Liver (tissue), 9 donors: Measurements from ENCODE around the gene H2BK1. TPM values are rescaled to one million over a fixed set of nuclear protein-coding genes. Genes with fewer than 3 reads are reported as not detected.

Source experiments
- DNase-seq: peaks from one replicate; pipeline ENCODE4 v3.0.0-alpha.2; 2017; ENCODE audit warnings: low spot score
- H3K27ac ChIP-seq, 2 donors: one replicate each; pipeline ENCODE4 v1.7.0; 2013; ENCODE audit warnings: inconsistent platforms in 2 of 2, low read length in 2 of 2, control low read depth in 1 of 2, low read depth in 1 of 2, mild to moderate bottlenecking in 1 of 2
- H3K27me3 ChIP-seq, 4 donors: one replicate each; pipeline versions ENCODE4 v1.6.1 to v1.7.0; 2013; ENCODE audit warnings: low read length in 3 of 4, inconsistent platforms in 1 of 4, mild to moderate bottlenecking in 1 of 4, moderate library complexity in 1 of 4; ENCODE audit not compliant: control insufficient read depth in 4 of 4, insufficient read depth in 4 of 4
- H3K36me3 ChIP-seq, 4 donors: one replicate each; pipeline versions ENCODE4 v1.6.1 to v1.7.0; 2013; ENCODE audit warnings: low read length in 3 of 4, mild to moderate bottlenecking in 3 of 4, low read depth in 1 of 4, moderate library complexity in 1 of 4; ENCODE audit not compliant: control insufficient read depth in 4 of 4, insufficient read depth in 3 of 4
- H3K4me1 ChIP-seq, 4 donors: one replicate each; pipeline versions ENCODE4 v1.6.1 to v1.7.0; 2013; ENCODE audit warnings: low read length in 3 of 4, mild to moderate bottlenecking in 3 of 4, moderate library complexity in 1 of 4; ENCODE audit not compliant: control insufficient read depth in 4 of 4, insufficient read depth in 4 of 4
- H3K4me3 ChIP-seq, 3 donors: one replicate each; pipeline versions ENCODE4 v1.6.1 to v1.7.0; 2013; ENCODE audit warnings: low read length in 3 of 3, control low read depth in 1 of 3, low read depth in 1 of 3, mild to moderate bottlenecking in 1 of 3
- H3K9ac ChIP-seq, 2 donors: one replicate each; pipeline ENCODE4 v1.7.0; 2013; ENCODE audit warnings: low read length in 2 of 2, mild to moderate bottlenecking in 2 of 2, moderate library complexity in 2 of 2, control low read depth in 1 of 2, low read depth in 1 of 2
- H3K9me3 ChIP-seq, 4 donors: one replicate each; pipeline versions ENCODE4 v1.6.1 to v1.7.0; 2013; ENCODE audit warnings: low read length in 3 of 4; ENCODE audit not compliant: control insufficient read depth in 4 of 4
- EGR1 ChIP-seq, 2 donors: IDR thresholded peaks; 2 replicates each; pipeline ENCODE4 v1.6.1; 2016 to 2018; ENCODE audit warnings: antibody characterized with exemption in 2 of 2, low read depth in 2 of 2
- FOXA1 ChIP-seq: IDR thresholded peaks from 2 replicates; pipeline ENCODE4 v1.6.1; 2016; ENCODE audit warnings: antibody characterized with exemption
- FOXA2 ChIP-seq: IDR thresholded peaks from 2 replicates; pipeline ENCODE4 v1.6.1; 2016; ENCODE audit warnings: antibody characterized with exemption
- GABPA ChIP-seq, 2 donors: IDR thresholded peaks in 1 of 2; conservative IDR thresholded peaks in 1 of 2; 2 replicates each; pipeline ENCODE4 v1.6.1; 2016; ENCODE audit warnings: antibody characterized with exemption in 2 of 2, mild to moderate bottlenecking in 1 of 2, moderate library complexity in 1 of 2
- HNF4A ChIP-seq, 2 donors: conservative IDR thresholded peaks; 2 replicates each; pipeline ENCODE4 v1.6.1; 2016; ENCODE audit warnings: antibody characterized with exemption in 2 of 2, mild to moderate bottlenecking in 2 of 2
- HNF4G ChIP-seq: IDR thresholded peaks from 2 replicates; pipeline ENCODE4 v1.6.1; 2016; ENCODE audit warnings: antibody characterized with exemption
- JUND ChIP-seq, 2 donors: IDR thresholded peaks; 2 replicates each; pipeline ENCODE4 v1.6.1; 2016; ENCODE audit warnings: antibody characterized with exemption in 2 of 2
- RAD21 ChIP-seq, 2 donors: IDR thresholded peaks; 2 replicates each; pipeline ENCODE4 v1.6.1; 2016; ENCODE audit warnings: antibody characterized with exemption in 2 of 2, mild to moderate bottlenecking in 2 of 2
- RXRA ChIP-seq, 2 donors: IDR thresholded peaks; 2 replicates each; pipeline ENCODE4 v1.6.1; 2017 to 2018; ENCODE audit warnings: antibody characterized with exemption in 2 of 2, mild to moderate bottlenecking in 1 of 2
- SP1 ChIP-seq: IDR thresholded peaks from 2 replicates; pipeline ENCODE4 v1.6.1; 2018; ENCODE audit warnings: antibody characterized with exemption, mild to moderate bottlenecking
- TAF1 ChIP-seq: conservative IDR thresholded peaks from 2 replicates; pipeline ENCODE4 v1.6.1; 2016; ENCODE audit warnings: antibody characterized with exemption, mild to moderate bottlenecking
- WGBS: extraction: QIAGEN DNeasy Blood & Tissue Kit; methylation state at CpG from one replicate; pipeline ENCODE4 v1.1.7; 2013; 5-methylcytosine and 5-hydroxymethylcytosine counted together
- polyA plus RNA-seq, 2 donors: library from polyadenylated mRNA; stranded (reverse) in 1 of 2; unstranded in 1 of 2; fragments of 200-250 nt in 1 of 2; fragments of >200 nt in 1 of 2; fragmentation: Nextera tagmentation in 1 of 2; extraction: Ambion mirVana in 1 of 2; gene quantifications; one replicate each; pipeline versions ENCODE4 v1.2.1 to v1.2.3, GENCODE V29; 2013 to 2015
- total RNA-seq, 2 donors: library from RNA; depleted of rRNA; stranded (reverse); fragments of >200 nt; gene quantifications; one replicate each; pipeline ENCODE4 v1.2.3, GENCODE V29; 2014
- TF ChIP-seq, protein P1 (sequence below): IDR thresholded peaks from 2 replicates; pipeline ENCODE4 v1.6.1; 2016; ENCODE audit warnings: antibody characterized with exemption
- TF ChIP-seq, protein P2 (sequence below): IDR thresholded peaks from 2 replicates; pipeline ENCODE4 v1.6.1; 2016; ENCODE audit warnings: antibody characterized with exemption, mild to moderate bottlenecking
- TF ChIP-seq, protein P3 (sequence below): IDR thresholded peaks from 2 replicates; pipeline ENCODE4 v1.6.1; 2016; ENCODE audit warnings: antibody characterized with exemption
- TF ChIP-seq, protein P4 (sequence below): IDR thresholded peaks from 2 replicates; pipeline ENCODE4 v1.6.1; 2016; ENCODE audit warnings: antibody characterized with exemption
- TF ChIP-seq, protein P5 (sequence below): fragments of 150-350 bp; IDR thresholded peaks from 2 replicates; pipeline ENCODE4 v1.5.1; 2017; ENCODE audit warnings: improper control_type of control experiment, low read depth, low read length; ENCODE audit not compliant: missing input control
- donor health status: healthy.
- donor health status: healthy.
- donor health status: healthy.
- donor health status: healthy.
- donor health status: healthy.

Gene H2BK1
- total and polyA plus RNA-seq, 4 donors = not detected

DNA sequence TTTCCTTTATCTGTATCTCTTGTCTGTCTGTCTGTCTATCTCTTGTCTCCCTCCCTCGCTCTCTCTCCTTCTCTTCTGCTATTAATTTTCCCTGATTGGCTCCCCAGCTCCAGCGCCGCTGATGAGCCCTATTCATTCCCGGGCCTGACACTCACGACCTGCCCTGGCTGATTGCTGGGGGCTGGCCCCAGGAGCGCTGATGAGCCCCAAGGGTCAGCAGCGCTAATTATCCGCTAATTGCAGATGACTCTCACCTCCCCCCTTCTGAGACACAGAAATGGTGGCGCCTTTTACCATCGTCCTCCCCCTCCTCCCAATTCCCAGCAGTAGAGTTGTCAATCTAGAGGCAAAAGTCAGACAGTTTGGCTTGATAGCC, 41.5 kb downstream of the H2BK1 start:
- Histone ChIP-seq H3K27ac (no peak overlapping the region), H3K9ac (no peak overlapping the region), H3K27me3 (peaks cover 5 to 14% (median 9%) of the 10 kb centered on the region in 4 donors), H3K4me3 (no peak overlapping the region), H3K4me1 (peaks cover 8 to 15% (median 12%) of the 10 kb centered on the region in 4 donors), H3K9me3 (no peaks in the 10 kb centered on the region), H3K36me3 (no peaks in the 10 kb centered on the region)
- TF ChIP-seq, protein P1, sequence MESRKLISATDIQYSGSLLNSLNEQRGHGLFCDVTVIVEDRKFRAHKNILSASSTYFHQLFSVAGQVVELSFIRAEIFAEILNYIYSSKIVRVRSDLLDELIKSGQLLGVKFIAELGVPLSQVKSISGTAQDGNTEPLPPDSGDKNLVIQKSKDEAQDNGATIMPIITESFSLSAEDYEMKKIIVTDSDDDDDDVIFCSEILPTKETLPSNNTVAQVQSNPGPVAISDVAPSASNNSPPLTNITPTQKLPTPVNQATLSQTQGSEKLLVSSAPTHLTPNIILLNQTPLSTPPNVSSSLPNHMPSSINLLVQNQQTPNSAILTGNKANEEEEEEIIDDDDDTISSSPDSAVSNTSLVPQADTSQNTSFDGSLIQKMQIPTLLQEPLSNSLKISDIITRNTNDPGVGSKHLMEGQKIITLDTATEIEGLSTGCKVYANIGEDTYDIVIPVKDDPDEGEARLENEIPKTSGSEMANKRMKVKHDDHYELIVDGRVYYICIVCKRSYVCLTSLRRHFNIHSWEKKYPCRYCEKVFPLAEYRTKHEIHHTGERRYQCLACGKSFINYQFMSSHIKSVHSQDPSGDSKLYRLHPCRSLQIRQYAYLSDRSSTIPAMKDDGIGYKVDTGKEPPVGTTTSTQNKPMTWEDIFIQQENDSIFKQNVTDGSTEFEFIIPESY = no peak
- TF ChIP-seq FOXA2 (no peak), GABPA (IDR thresholded peaks at IDR 0.05 in 1 of 2, conservative IDR thresholded peaks at IDR 0.05 in 1 of 2) (no peak), RAD21 (IDR thresholded peaks at IDR 0.05) (no peak), JUND (IDR thresholded peaks at IDR 0.05) (no peak), RXRA (IDR thresholded peaks at IDR 0.05) (no peak), EGR1 (IDR thresholded peaks at IDR 0.05; ENCODE audit: low read depth in 2 of 2) (no peak), FOXA1 (no peak), TAF1 (no peak), SP1 (no peak), HNF4A (conservative IDR thresholded peaks at IDR 0.05) (no peak), HNF4G (no peak)
- TF ChIP-seq, protein P2, sequence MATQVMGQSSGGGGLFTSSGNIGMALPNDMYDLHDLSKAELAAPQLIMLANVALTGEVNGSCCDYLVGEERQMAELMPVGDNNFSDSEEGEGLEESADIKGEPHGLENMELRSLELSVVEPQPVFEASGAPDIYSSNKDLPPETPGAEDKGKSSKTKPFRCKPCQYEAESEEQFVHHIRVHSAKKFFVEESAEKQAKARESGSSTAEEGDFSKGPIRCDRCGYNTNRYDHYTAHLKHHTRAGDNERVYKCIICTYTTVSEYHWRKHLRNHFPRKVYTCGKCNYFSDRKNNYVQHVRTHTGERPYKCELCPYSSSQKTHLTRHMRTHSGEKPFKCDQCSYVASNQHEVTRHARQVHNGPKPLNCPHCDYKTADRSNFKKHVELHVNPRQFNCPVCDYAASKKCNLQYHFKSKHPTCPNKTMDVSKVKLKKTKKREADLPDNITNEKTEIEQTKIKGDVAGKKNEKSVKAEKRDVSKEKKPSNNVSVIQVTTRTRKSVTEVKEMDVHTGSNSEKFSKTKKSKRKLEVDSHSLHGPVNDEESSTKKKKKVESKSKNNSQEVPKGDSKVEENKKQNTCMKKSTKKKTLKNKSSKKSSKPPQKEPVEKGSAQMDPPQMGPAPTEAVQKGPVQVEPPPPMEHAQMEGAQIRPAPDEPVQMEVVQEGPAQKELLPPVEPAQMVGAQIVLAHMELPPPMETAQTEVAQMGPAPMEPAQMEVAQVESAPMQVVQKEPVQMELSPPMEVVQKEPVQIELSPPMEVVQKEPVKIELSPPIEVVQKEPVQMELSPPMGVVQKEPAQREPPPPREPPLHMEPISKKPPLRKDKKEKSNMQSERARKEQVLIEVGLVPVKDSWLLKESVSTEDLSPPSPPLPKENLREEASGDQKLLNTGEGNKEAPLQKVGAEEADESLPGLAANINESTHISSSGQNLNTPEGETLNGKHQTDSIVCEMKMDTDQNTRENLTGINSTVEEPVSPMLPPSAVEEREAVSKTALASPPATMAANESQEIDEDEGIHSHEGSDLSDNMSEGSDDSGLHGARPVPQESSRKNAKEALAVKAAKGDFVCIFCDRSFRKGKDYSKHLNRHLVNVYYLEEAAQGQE = no peak
- TF ChIP-seq, protein P3, sequence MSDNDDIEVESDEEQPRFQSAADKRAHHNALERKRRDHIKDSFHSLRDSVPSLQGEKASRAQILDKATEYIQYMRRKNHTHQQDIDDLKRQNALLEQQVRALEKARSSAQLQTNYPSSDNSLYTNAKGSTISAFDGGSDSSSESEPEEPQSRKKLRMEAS = no peak
- TF ChIP-seq, protein P4, sequence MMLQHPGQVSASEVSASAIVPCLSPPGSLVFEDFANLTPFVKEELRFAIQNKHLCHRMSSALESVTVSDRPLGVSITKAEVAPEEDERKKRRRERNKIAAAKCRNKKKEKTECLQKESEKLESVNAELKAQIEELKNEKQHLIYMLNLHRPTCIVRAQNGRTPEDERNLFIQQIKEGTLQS = no peak
- TF ChIP-seq, protein P5, sequence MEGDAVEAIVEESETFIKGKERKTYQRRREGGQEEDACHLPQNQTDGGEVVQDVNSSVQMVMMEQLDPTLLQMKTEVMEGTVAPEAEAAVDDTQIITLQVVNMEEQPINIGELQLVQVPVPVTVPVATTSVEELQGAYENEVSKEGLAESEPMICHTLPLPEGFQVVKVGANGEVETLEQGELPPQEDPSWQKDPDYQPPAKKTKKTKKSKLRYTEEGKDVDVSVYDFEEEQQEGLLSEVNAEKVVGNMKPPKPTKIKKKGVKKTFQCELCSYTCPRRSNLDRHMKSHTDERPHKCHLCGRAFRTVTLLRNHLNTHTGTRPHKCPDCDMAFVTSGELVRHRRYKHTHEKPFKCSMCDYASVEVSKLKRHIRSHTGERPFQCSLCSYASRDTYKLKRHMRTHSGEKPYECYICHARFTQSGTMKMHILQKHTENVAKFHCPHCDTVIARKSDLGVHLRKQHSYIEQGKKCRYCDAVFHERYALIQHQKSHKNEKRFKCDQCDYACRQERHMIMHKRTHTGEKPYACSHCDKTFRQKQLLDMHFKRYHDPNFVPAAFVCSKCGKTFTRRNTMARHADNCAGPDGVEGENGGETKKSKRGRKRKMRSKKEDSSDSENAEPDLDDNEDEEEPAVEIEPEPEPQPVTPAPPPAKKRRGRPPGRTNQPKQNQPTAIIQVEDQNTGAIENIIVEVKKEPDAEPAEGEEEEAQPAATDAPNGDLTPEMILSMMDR = no peak
- DNase-seq = no peak
- WGBS = 24% methylated on average over 10 of the region's 10 CpGs
